ENCODE measurements around the gene PDE4D.

The PDE4D gene

GRCh38 chr5:58926541-58926935, 967.0 kb downstream of the PDE4D start:
- no peak for TF ChIP-seq CTCF (IDR thresholded peaks at IDR 0.05; ENCODE audit: extremely low read depth, missing control alignments)
- DNase-seq (ENCODE audit: low spot score): no peak

- no peak for TF ChIP-seq CTCF (IDR thresholded peaks at IDR 0.05; ENCODE audit: extremely low read depth, missing control alignments)
These were observed 967.6 kb downstream of the PDE4D start for GRCh38 chr5:58925627-58926540.

GRCh38 chr5:58924306-58924705, 969.2 kb downstream of the PDE4D start:
- TF ChIP-seq CTCF (IDR thresholded peaks at IDR 0.05; ENCODE audit: extremely low read depth, missing control alignments): no peak
- DNase-seq (ENCODE audit: low spot score): no peak

More at GRCh38 chr5:58925627-58926540, 967.6 kb downstream of the PDE4D start:
- no peak for DNase-seq (ENCODE audit: low spot score)

GRCh38 chr5:58923355-58923754, 970.2 kb downstream of the PDE4D start:
- no peak for TF ChIP-seq CTCF (IDR thresholded peaks at IDR 0.05; ENCODE audit: extremely low read depth, missing control alignments)
- no peak for DNase-seq (ENCODE audit: low spot score)

GRCh38 chr5:58922461-58923171, 970.9 kb downstream of the PDE4D start:
- DNase-seq (ENCODE audit: low spot score): no peak
- no peak for TF ChIP-seq CTCF (IDR thresholded peaks at IDR 0.05; ENCODE audit: extremely low read depth, missing control alignments)

GRCh38 chr5:58921159-58921558, 972.4 kb downstream of the PDE4D start:
- TF ChIP-seq CTCF (IDR thresholded peaks at IDR 0.05; ENCODE audit: extremely low read depth, missing control alignments): no peak
- no peak for DNase-seq (ENCODE audit: low spot score)

- no peak for DNase-seq (ENCODE audit: low spot score)
These were observed 973.7 kb downstream of the PDE4D start for GRCh38 chr5:58919833-58920232.

More at GRCh38 chr5:58919833-58920232, 973.7 kb downstream of the PDE4D start:
- TF ChIP-seq CTCF (IDR thresholded peaks at IDR 0.05; ENCODE audit: extremely low read depth, missing control alignments): no peak

Measured in GM20000 (cell line).